Fibroblast of lung (primary cell): Measurements from ENCODE around the gene EFCAB10. TPM values are rescaled to one million over a fixed set of nuclear protein-coding genes. Genes with fewer than 3 reads are reported as not detected.
"Not testable (repeated sequence)": the region's sequence is repeated elsewhere in the genome, so short reads cannot be mapped to it uniquely, and the experiment has no call there.

Experiments used
- DNase-seq, 2 donors: peaks; one replicate each; pipeline versions ENCODE4 v3.0.0 to v3.0.0-alpha.2; 2010; ENCODE audit warnings: low read depth in 2 of 2
- H2AFZ ChIP-seq: 2 replicates; pipeline ENCODE4 v1.5.1; 2012; ENCODE audit warnings: low read length, control low read depth, inconsistent platforms
- H3K27ac ChIP-seq: 2 replicates; pipeline ENCODE4 v1.5.1; 2011; ENCODE audit warnings: low read length, control low read depth; ENCODE audit not compliant: insufficient read depth
- H3K27me3 ChIP-seq: 2 replicates; pipeline ENCODE4 v1.5.1; 2011; ENCODE audit warnings: mild to moderate bottlenecking, low read length; ENCODE audit not compliant: control insufficient read depth, insufficient read depth
- H3K36me3 ChIP-seq: 2 replicates; pipeline ENCODE4 v1.5.1; 2011; ENCODE audit warnings: low read length; ENCODE audit not compliant: control insufficient read depth, insufficient read depth
- H3K4me1 ChIP-seq: 2 replicates; pipeline ENCODE4 v1.5.1; 2011; ENCODE audit warnings: low read length; ENCODE audit not compliant: control insufficient read depth, insufficient read depth; ENCODE audit errors: extremely low read depth
- H3K4me2 ChIP-seq: 2 replicates; pipeline ENCODE4 v1.5.1; 2011; ENCODE audit warnings: low read length, control low read depth; ENCODE audit not compliant: insufficient read depth; ENCODE audit errors: extremely low read depth
- H3K4me3 ChIP-seq, 4 experiments: fragments of 200-600 bp in 1 of 4; sonication (generic) in 1 of 4; replicated peaks in 1 of 4; 2 replicates each; pipeline ENCODE4 v1.5.1; 2011 to 2016; ENCODE audit warnings: low read length in 4 of 4, low read depth in 3 of 4, mild to moderate bottlenecking in 3 of 4, control low read depth in 2 of 4, inconsistent platforms in 1 of 4, mixed read lengths in 1 of 4; ENCODE audit not compliant: insufficient read depth in 1 of 4; ENCODE audit errors: control extremely low read depth in 1 of 4
- H3K79me2 ChIP-seq: 2 replicates; pipeline ENCODE4 v1.5.1; 2012; ENCODE audit warnings: mild to moderate bottlenecking, low read length, inconsistent platforms; ENCODE audit not compliant: control insufficient read depth, insufficient read depth
- H3K9ac ChIP-seq: 2 replicates; pipeline ENCODE4 v1.5.1; 2011; ENCODE audit warnings: mild to moderate bottlenecking, low read length, control low read depth; ENCODE audit not compliant: insufficient read depth
- H3K9me3 ChIP-seq: 2 replicates; pipeline ENCODE4 v1.5.1; 2012; ENCODE audit warnings: low read depth, low read length; ENCODE audit not compliant: control insufficient read depth, insufficient read depth
- H4K20me1 ChIP-seq: 2 replicates; pipeline ENCODE4 v1.5.1; 2011; ENCODE audit warnings: low read length; ENCODE audit not compliant: control insufficient read depth, insufficient read depth; ENCODE audit errors: extremely low read depth
- CTCF ChIP-seq, 2 donors: IDR thresholded peaks in 1 of 2; conservative IDR thresholded peaks in 1 of 2; 1 replicate in 1 of 2; 2 replicates in 1 of 2; pipeline ENCODE4 v1.5.1; 2011 to 2012; ENCODE audit warnings: low read length in 2 of 2, control low read depth in 1 of 2, inconsistent platforms in 1 of 2, low read depth in 1 of 2, mild to moderate bottlenecking in 1 of 2
- EZH2 ChIP-seq: IDR thresholded peaks from 2 replicates; pipeline ENCODE4 v1.5.1; 2012; ENCODE audit warnings: low read length, control low read depth, mild to moderate bottlenecking; ENCODE audit errors: missing control alignments
- polyA plus RNA-seq, 2 donors: library from polyadenylated mRNA; depleted of rRNA in 1 of 2; stranded (reverse) in 1 of 2; unstranded in 1 of 2; fragments of >200 nt; gene quantifications; 2 replicates each; pipeline ENCODE4 v1.2.1, GENCODE V29; 2011 to 2012; ENCODE audit warnings: missing spikeins in 1 of 2
- total RNA-seq: library from RNA; depleted of rRNA; stranded (reverse); fragments of >200 nt; gene quantifications from 2 replicates; pipeline ENCODE4 v1.2.1, GENCODE V29; 2014

The EFCAB10 gene
- total and polyA plus RNA-seq, 2 donors (not counting 1 experiment from before 2014, with no cell fraction given) = not detected

DNA sequence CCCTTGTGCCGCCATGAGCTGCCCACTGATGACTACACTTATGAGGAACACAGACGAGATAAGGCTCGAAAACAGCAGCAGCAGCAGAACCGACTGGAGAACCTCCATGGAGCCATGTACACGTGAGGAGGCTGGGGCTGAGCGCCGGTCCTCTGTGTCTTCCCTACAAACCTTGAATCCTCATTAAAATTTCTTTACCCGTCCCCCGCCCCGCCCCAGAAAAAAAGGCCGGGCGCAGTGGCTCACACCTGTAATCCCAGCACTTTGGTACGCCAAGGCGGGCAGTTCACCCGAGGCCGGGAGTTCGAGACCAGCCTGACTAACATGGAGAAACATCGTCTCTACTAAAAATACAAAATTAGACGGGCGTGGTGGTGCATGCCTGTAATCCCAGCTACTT, 50.7 kb downstream of the EFCAB10 start:
- Histone ChIP-seq H3K9ac (no peak overlapping the region), H2AFZ (no peak overlapping the region), H3K79me2 (peaks cover 21% of the 10 kb centered on the region), H3K4me3 (no peak overlapping the region), H3K4me1 (no peaks in the 10 kb centered on the region), H3K36me3 (no peaks in the 10 kb centered on the region), H3K9me3 (no peaks in the 10 kb centered on the region), H4K20me1 (no peaks in the 10 kb centered on the region), H3K4me2 (no peak overlapping the region), H3K27ac (no peak overlapping the region), H3K27me3 (no peaks in the 10 kb centered on the region)
- TF ChIP-seq CTCF (conservative IDR thresholded peaks at IDR 0.05 in 1 of 2, IDR thresholded peaks at IDR 0.05 in 1 of 2; ENCODE audit: low read depth in 1 of 2, low read length in 2 of 2) (no peak), EZH2 (no peak)
- no peak for DNase-seq

DNA sequence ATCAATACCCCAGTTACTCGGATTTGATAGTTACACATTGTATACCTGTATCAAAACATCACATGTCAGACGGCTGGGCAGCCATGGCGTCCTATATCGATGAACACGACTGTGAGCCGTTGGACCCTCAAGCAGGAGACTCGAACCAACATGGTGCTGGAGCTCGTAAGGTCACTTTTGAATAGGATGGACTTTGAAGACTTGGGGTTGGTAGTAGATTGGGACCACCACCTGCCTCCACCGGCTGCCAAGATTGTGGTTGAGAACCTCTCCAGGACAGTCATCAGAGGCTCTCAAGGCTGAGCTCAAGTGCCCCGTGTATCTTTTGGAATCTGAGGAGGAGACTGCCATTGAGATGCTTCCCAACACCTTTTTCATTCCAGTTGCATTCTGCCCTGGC, 51.2 kb downstream of the EFCAB10 start:
- Histone ChIP-seq H3K9me3 (no peaks in the 10 kb centered on the region), H3K36me3 (no peaks in the 10 kb centered on the region), H3K27me3 (no peaks in the 10 kb centered on the region), H4K20me1 (no peaks in the 10 kb centered on the region), H3K4me1 (no peaks in the 10 kb centered on the region), H3K27ac (no peak overlapping the region), H3K4me2 (no peak overlapping the region), H2AFZ (no peak overlapping the region), H3K9ac (no peak overlapping the region), H3K79me2 (peaks cover 21% of the 10 kb centered on the region), H3K4me3 (no peak overlapping the region)
- DNase-seq = no peak
- TF ChIP-seq EZH2 (no peak), CTCF (conservative IDR thresholded peaks at IDR 0.05 in 1 of 2, IDR thresholded peaks at IDR 0.05 in 1 of 2; ENCODE audit: low read depth in 1 of 2, low read length in 2 of 2) (no peak)

GRCh38 chr7:105527737-105528136, 53.6 kb downstream of the EFCAB10 start:
- H3K4me2 ChIP-seq, DNase-seq, H4K20me1 ChIP-seq: not testable (repeated sequence)

GRCh38 chr7:105524840-105525239, 56.5 kb downstream of the EFCAB10 start:
- no peaks in the 10 kb centered on the region for H3K36me3 ChIP-seq
- no peak for TF ChIP-seq EZH2
- peaks cover 2% of the 10 kb centered on the region for H3K4me1 ChIP-seq
- no peak for DNase-seq
- no peaks in the 10 kb centered on the region for H3K9me3 ChIP-seq
- H4K20me1 ChIP-seq = no peaks in the 10 kb centered on the region
- no peak overlapping the region for H3K4me2 ChIP-seq
- H3K79me2 ChIP-seq = peaks cover 8% of the 10 kb centered on the region
- no peak overlapping the region for H3K27ac ChIP-seq
- no peak overlapping the region for H2AFZ ChIP-seq
- no peak overlapping the region for H3K4me3 ChIP-seq
- H3K9ac ChIP-seq = no peak overlapping the region
- H3K27me3 ChIP-seq = no peaks in the 10 kb centered on the region

More at GRCh38 chr7:105527737-105528136, 53.6 kb downstream of the EFCAB10 start:
- H3K4me3 ChIP-seq, H2AFZ ChIP-seq, H3K27ac ChIP-seq, H3K79me2 ChIP-seq, H3K27me3 ChIP-seq, H3K4me1 ChIP-seq, H3K9ac ChIP-seq, H3K36me3 ChIP-seq, H3K9me3 ChIP-seq: not testable (repeated sequence)

DNA sequence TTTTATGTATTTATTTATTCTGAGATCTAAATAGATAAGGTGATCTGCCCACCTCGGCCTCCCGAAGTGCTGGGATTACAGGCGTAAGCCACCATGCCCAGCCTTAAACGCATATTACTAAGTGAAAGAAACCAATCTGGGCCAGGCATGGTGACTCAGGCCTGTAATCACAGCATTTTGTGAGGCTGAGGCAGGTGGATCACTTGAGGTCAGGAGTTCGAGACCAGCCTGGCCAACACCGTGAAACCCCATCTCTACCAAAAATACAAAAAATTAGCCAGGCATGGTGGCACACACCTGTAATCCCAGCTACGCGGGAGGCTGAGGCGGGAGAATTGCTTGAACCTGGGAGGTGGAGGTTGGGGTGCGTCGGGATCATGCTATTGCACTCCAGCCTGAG, 56.9 kb downstream of the EFCAB10 start:
- not testable (repeated sequence) for H4K20me1 ChIP-seq, H3K9me3 ChIP-seq, DNase-seq, H3K27ac ChIP-seq, H2AFZ ChIP-seq, H3K9ac ChIP-seq, H3K27me3 ChIP-seq, H3K4me2 ChIP-seq, H3K36me3 ChIP-seq, H3K4me1 ChIP-seq, H3K4me3 ChIP-seq
- peaks cover 12% of the 10 kb centered on the region for H3K79me2 ChIP-seq
